Measurements from ENCODE around the gene SPATA46.
"Not testable (repeated sequence)": the region's sequence is repeated elsewhere in the genome, so short reads cannot be mapped to it uniquely, and the experiment has no call there.

The SPATA46 gene

GRCh38 chr1:162357681-162358266 lies 18.9 kb downstream of the SPATA46 start:
- no peak overlapping the region for H2BK5ac ChIP-seq (ENCODE audit: low read length)
- no peak overlapping the region for H3K27ac ChIP-seq (ENCODE audit: low read depth, low read length)
- H3K36me3 ChIP-seq (ENCODE audit: control insufficient read depth, insufficient read depth, low read length), result no peaks in the 10 kb centered on the region
- no peak overlapping the region for H3K23ac ChIP-seq (ENCODE audit: low read length)
- H3K79me2 ChIP-seq (ENCODE audit: control insufficient read depth, insufficient read depth, low read length), result no peaks in the 10 kb centered on the region
- no peak overlapping the region for H2BK15ac ChIP-seq (replicated peaks; ENCODE audit: low read depth)
- no peak overlapping the region for H3K56ac ChIP-seq (ENCODE audit: low read length)
- no peak overlapping the region for H3K9ac ChIP-seq (ENCODE audit: low read length)
- H3K4me3 ChIP-seq (ENCODE audit: low read length), result no peak overlapping the region
- H3K4ac ChIP-seq (ENCODE audit: low read depth, low read length), result no peak overlapping the region
- DNase-seq, result peak; percentile 80
- H2BK120ac ChIP-seq (ENCODE audit: low read depth, low read length), result no peak overlapping the region
- no peaks in the 10 kb centered on the region for H3K27me3 ChIP-seq (ENCODE audit: insufficient read depth, low read length, poor library complexity)
- no peak overlapping the region for H4K5ac ChIP-seq (ENCODE audit: low read length)
- no peak overlapping the region for H2AK5ac ChIP-seq (ENCODE audit: low read length)
- H4K8ac ChIP-seq (ENCODE audit: low read depth, low read length), result no peak overlapping the region
- no CpG with 5 or more reads among the region's 5 CpGs for WGBS (ENCODE audit: extremely low coverage, insufficient coverage, low lambda C conversion rate)
- H3K4me1 ChIP-seq (ENCODE audit: control insufficient read depth, low read depth, low read length), result peaks cover 9% of the 10 kb centered on the region
- no peaks in the 10 kb centered on the region for H3K79me1 ChIP-seq (ENCODE audit: low read length)
- no peak overlapping the region for H3K18ac ChIP-seq (ENCODE audit: low read length)
- H3K4me2 ChIP-seq (ENCODE audit: low read length), result no peak overlapping the region

GRCh38 chr1:162353702-162354101 lies 23.0 kb downstream of the SPATA46 start:
- Histone ChIP-seq H3K79me1 (ENCODE audit: low read length) (no peaks in the 10 kb centered on the region), H2BK120ac (ENCODE audit: low read depth, low read length) (no peak overlapping the region), H3K4me3 (ENCODE audit: low read length) (no peak overlapping the region), H3K4ac (ENCODE audit: low read depth, low read length) (no peak overlapping the region), H3K36me3 (ENCODE audit: control insufficient read depth, insufficient read depth, low read length) (no peaks in the 10 kb centered on the region), H3K27ac (ENCODE audit: low read depth, low read length) (no peak overlapping the region), H4K5ac (ENCODE audit: low read length) (no peak overlapping the region), H2BK15ac (replicated peaks; ENCODE audit: low read depth) (no peak overlapping the region), H3K18ac (ENCODE audit: low read length) (no peak overlapping the region), H3K56ac (ENCODE audit: low read length) (no peak overlapping the region), H3K4me1 (ENCODE audit: control insufficient read depth, low read depth, low read length) (peaks cover 9% of the 10 kb centered on the region), H3K4me2 (ENCODE audit: low read length) (no peak overlapping the region), H3K79me2 (ENCODE audit: control insufficient read depth, insufficient read depth, low read length) (no peaks in the 10 kb centered on the region), H3K9ac (ENCODE audit: low read length) (no peak overlapping the region), H3K23ac (ENCODE audit: low read length) (no peak overlapping the region), H4K8ac (ENCODE audit: low read depth, low read length) (no peak overlapping the region), H2BK5ac (ENCODE audit: low read length) (no peak overlapping the region), H2AK5ac (ENCODE audit: low read length) (no peak overlapping the region), H3K27me3 (ENCODE audit: insufficient read depth, low read length, poor library complexity) (no peaks in the 10 kb centered on the region)
- DNase-seq, result no peak
- no CpG with 5 or more reads among the region's 5 CpGs for WGBS (ENCODE audit: extremely low coverage, insufficient coverage, low lambda C conversion rate)

DNA sequence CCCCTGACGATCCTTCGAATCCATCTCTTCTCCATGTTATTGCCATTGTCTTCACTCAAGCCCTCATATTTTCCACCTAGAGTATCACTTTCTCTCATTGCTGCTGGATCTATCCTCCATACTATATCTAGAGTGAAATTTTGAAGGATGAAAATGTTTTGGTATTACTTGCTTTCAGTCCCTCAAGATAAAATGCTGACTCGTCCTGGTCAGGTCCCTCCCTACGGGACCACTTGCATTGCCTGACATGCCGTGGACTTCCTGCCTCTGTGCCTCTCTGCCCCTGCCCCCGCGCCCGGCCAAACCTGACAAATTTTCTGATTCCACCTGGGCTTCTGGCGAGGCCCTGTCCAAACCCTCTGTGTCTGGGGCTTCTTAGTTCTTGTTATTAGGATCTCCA lies 23.6 kb downstream of the SPATA46 start:
- Histone ChIP-seq H3K4ac (ENCODE audit: low read depth, low read length) (no peak overlapping the region), H3K4me1 (ENCODE audit: control insufficient read depth, low read depth, low read length) (peaks cover 9% of the 10 kb centered on the region), H2BK5ac (ENCODE audit: low read length) (no peak overlapping the region), H2BK120ac (ENCODE audit: low read depth, low read length) (no peak overlapping the region), H3K4me2 (ENCODE audit: low read length) (no peak overlapping the region), H3K27ac (ENCODE audit: low read depth, low read length) (no peak overlapping the region), H4K8ac (ENCODE audit: low read depth, low read length) (no peak overlapping the region), H3K79me1 (ENCODE audit: low read length) (no peaks in the 10 kb centered on the region), H3K23ac (ENCODE audit: low read length) (no peak overlapping the region), H2AK5ac (ENCODE audit: low read length) (no peak overlapping the region), H3K18ac (ENCODE audit: low read length) (no peak overlapping the region), H3K36me3 (ENCODE audit: control insufficient read depth, insufficient read depth, low read length) (no peaks in the 10 kb centered on the region), H3K27me3 (ENCODE audit: insufficient read depth, low read length, poor library complexity) (no peaks in the 10 kb centered on the region), H3K56ac (ENCODE audit: low read length) (no peak overlapping the region), H4K5ac (ENCODE audit: low read length) (no peak overlapping the region), H3K4me3 (ENCODE audit: low read length) (no peak overlapping the region), H3K79me2 (ENCODE audit: control insufficient read depth, insufficient read depth, low read length) (no peaks in the 10 kb centered on the region), H3K9ac (ENCODE audit: low read length) (no peak overlapping the region), H2BK15ac (replicated peaks; ENCODE audit: low read depth) (no peak overlapping the region)
- WGBS (ENCODE audit: extremely low coverage, insufficient coverage, low lambda C conversion rate), result no CpG with 5 or more reads among the region's 9 CpGs
- peak; percentile 19 for DNase-seq

DNA sequence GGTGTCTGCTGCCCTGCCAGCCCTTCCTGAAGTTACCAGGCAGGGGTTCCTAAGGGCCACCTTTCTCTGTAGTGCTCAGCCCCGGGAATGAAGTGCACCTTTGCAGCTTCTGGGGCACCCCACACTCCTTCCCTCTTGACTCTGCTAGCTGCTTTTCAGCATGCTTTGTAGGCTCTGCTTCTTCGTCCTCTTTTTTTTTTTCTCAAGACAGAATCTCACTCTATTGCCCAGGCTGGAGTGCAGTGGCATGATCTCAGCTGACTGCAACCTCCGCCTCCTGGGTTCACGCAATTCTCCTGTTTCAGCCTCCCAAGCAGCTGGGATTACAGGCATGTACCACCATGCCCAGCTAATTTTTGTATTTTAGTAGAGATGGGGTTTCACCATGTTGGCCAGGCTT lies 24.8 kb downstream of the SPATA46 start:
- not testable (repeated sequence) for H2BK120ac ChIP-seq (ENCODE audit: low read depth, low read length); H3K4me3 ChIP-seq (ENCODE audit: low read length); H3K23ac ChIP-seq (ENCODE audit: low read length); H3K27me3 ChIP-seq (ENCODE audit: insufficient read depth, low read length, poor library complexity); H3K18ac ChIP-seq (ENCODE audit: low read length); H3K36me3 ChIP-seq (ENCODE audit: control insufficient read depth, insufficient read depth, low read length); H3K4me1 ChIP-seq (ENCODE audit: control insufficient read depth, low read depth, low read length); DNase-seq; H3K79me1 ChIP-seq (ENCODE audit: low read length); H4K8ac ChIP-seq (ENCODE audit: low read depth, low read length); H3K9ac ChIP-seq (ENCODE audit: low read length); H3K27ac ChIP-seq (ENCODE audit: low read depth, low read length); H4K5ac ChIP-seq (ENCODE audit: low read length); H2BK5ac ChIP-seq (ENCODE audit: low read length); H3K56ac ChIP-seq (ENCODE audit: low read length); H3K4me2 ChIP-seq (ENCODE audit: low read length); H3K4ac ChIP-seq (ENCODE audit: low read depth, low read length); H2AK5ac ChIP-seq (ENCODE audit: low read length); H2BK15ac ChIP-seq (replicated peaks; ENCODE audit: low read depth); H3K79me2 ChIP-seq (ENCODE audit: control insufficient read depth, insufficient read depth, low read length)
- WGBS (ENCODE audit: extremely low coverage, insufficient coverage, low lambda C conversion rate), result no CpG with 5 or more reads among the region's 4 CpGs

DNA sequence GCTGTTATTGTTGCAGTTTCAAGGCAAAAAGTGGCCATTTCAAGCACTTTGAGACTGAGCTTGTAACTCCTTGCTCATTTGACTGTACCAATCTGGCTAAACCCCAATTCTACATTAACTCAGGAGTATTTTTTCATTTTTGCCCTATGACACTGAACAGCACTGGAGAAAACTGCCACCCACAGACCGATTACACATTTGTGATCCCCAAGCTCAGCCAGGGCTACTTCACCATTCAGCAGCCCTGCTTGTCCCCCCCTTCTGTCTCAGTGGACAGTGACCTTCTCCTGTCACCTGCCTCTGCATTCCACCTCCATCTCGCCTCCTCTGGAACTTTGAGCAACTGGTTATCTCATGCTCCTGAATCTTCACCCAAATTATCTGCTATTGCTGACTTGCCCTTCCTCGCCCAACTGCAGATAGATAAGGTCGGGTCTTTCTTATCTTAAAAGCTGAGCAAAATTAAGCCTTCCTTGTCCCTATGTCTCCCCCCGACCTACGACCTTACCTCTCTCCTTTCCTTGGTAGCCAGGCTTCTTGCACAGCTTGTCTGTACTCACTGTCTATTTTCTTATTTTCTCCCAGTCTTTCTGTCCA lies 25.3 kb downstream of the SPATA46 start:
- WGBS (ENCODE audit: extremely low coverage, insufficient coverage, low lambda C conversion rate), result no CpG with 5 or more reads among the region's 6 CpGs
- H3K18ac ChIP-seq (ENCODE audit: low read length), result no peak overlapping the region

More for the DNA sequence above, 25.3 kb downstream of the SPATA46 start:
- Histone ChIP-seq H3K23ac (ENCODE audit: low read length) (no peak overlapping the region), H2AK5ac (ENCODE audit: low read length) (no peak overlapping the region), H3K79me1 (ENCODE audit: low read length) (no peaks in the 10 kb centered on the region), H3K27me3 (ENCODE audit: insufficient read depth, low read length, poor library complexity) (no peaks in the 10 kb centered on the region), H3K4ac (ENCODE audit: low read depth, low read length) (no peak overlapping the region), H2BK5ac (ENCODE audit: low read length) (no peak overlapping the region), H3K4me3 (ENCODE audit: low read length) (no peak overlapping the region), H4K5ac (ENCODE audit: low read length) (no peak overlapping the region), H2BK120ac (ENCODE audit: low read depth, low read length) (no peak overlapping the region), H3K36me3 (ENCODE audit: control insufficient read depth, insufficient read depth, low read length) (no peaks in the 10 kb centered on the region), H3K4me1 (ENCODE audit: control insufficient read depth, low read depth, low read length) (peaks cover 9% of the 10 kb centered on the region), H3K4me2 (ENCODE audit: low read length) (no peak overlapping the region), H2BK15ac (replicated peaks; ENCODE audit: low read depth) (no peak overlapping the region), H3K27ac (ENCODE audit: low read depth, low read length) (no peak overlapping the region), H4K8ac (ENCODE audit: low read depth, low read length) (no peak overlapping the region), H3K79me2 (ENCODE audit: control insufficient read depth, insufficient read depth, low read length) (no peaks in the 10 kb centered on the region), H3K9ac (ENCODE audit: low read length) (no peak overlapping the region), H3K56ac (ENCODE audit: low read length) (no peak overlapping the region)
- peak; percentile 50 for DNase-seq

All from mesendoderm (in vitro differentiated cells).